NCI-H510A treated with DMSO at 0.1 percent for 48 hours (cell line): Measurements from ENCODE around the gene MAPKAPK3.

Source experiments
- DNase-seq: peaks from one replicate; lab custom pipeline; 2025; lab: John Stamatoyannopoulos, UW

Gene MAPKAPK3

GRCh38 chr3:50689558-50689957 lies 72.6 kb downstream of the MAPKAPK3 start:
- no peak for DNase-seq

- no peak for DNase-seq
Observed at GRCh38 chr3:50695031-50695430, 78.1 kb downstream of the MAPKAPK3 start.

- no peak for DNase-seq
Observed at GRCh38 chr3:50696276-50696675, 79.3 kb downstream of the MAPKAPK3 start.

- DNase-seq = no peak
Observed at GRCh38 chr3:50698269-50698668, 81.3 kb downstream of the MAPKAPK3 start.
